ENCODE results near the gene TSHZ2. TPM values are rescaled to one million over a fixed set of nuclear protein-coding genes. Genes with fewer than 3 reads are reported as not detected.

Gene TSHZ2
- total RNA-seq, 1 donor from 2014 or later, result 1.2 TPM

DNA sequence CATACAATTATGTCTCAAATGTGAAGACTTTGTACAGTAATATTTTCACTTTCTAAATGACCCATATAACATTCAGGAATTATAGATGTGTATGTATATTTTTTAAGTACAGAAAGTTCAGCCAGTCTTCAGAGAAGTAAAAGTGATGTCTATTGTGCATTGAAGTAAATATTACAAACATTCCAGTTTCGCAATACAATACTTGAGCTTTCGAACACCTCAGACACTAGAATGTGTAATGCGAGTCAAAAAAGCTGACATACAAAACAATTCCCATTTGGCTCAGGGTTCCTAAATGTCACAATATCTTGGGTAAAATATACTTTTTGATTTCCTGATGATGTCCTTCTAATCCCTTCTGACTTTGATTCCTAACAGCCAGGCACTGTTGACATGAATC is 520.1 kb downstream of the TSHZ2 start:
- FAIRE-seq (no peak), DNase-seq (ENCODE audit: low read depth) (no peak)
- H3K27ac Mint-ChIP-seq (ENCODE audit: unreplicated experiment), result no peak overlapping the region
- Histone ChIP-seq H3K9ac (ENCODE audit: low read length) (no peak overlapping the region), H3K4me2 (ENCODE audit: low read length) (no peak overlapping the region), H3K27ac (ENCODE audit: low read depth, low read length) (no peak overlapping the region), H3K9me3 (ENCODE audit: insufficient read depth, low read depth, low read length) (no peaks in the 10 kb centered on the region), H4K20me1 (ENCODE audit: insufficient read depth, low read length) (no peaks in the 10 kb centered on the region), H3K36me3 (ENCODE audit: insufficient read depth, low read length) (no peaks in the 10 kb centered on the region), H3K79me2 (ENCODE audit: insufficient read depth, low read length) (no peaks in the 10 kb centered on the region), H3K4me3 (ENCODE audit: insufficient read depth, low read depth, low read length) (no peak overlapping the region), H3K4me1 (ENCODE audit: insufficient read depth, low read length) (peaks cover 4% of the 10 kb centered on the region), H3K27me3 (ENCODE audit: insufficient read depth, low read length) (no peaks in the 10 kb centered on the region), H2AFZ (ENCODE audit: low read depth, low read length) (no peak overlapping the region)
- H3K27me3 Mint-ChIP-seq (ENCODE audit: low read depth, unreplicated experiment), result no peaks in the 10 kb centered on the region
- H3K4me3 Mint-ChIP-seq (ENCODE audit: unreplicated experiment), result no peak overlapping the region
- H3K36me3 Mint-ChIP-seq (ENCODE audit: low read depth, unreplicated experiment), result no peaks in the 10 kb centered on the region
- TF ChIP-seq CTCF (IDR thresholded peaks at IDR 0.05; ENCODE audit: insufficient read depth, low read depth, low read length) (no peak), EZH2 (IDR thresholded peaks at IDR 0.05; ENCODE audit: insufficient read depth, low read length) (no peak)
- no peaks in the 10 kb centered on the region for H3K9me3 Mint-ChIP-seq (ENCODE audit: unreplicated experiment)
- H3K4me1 Mint-ChIP-seq (ENCODE audit: low read depth, unreplicated experiment), result peaks cover 4% of the 10 kb centered on the region

GRCh38 chr20:53493311-53493857 is 521.2 kb downstream of the TSHZ2 start:
- H3K4me1 ChIP-seq (ENCODE audit: insufficient read depth, low read length), result peaks cover 4% of the 10 kb centered on the region
- Mint-ChIP-seq H3K9me3 (ENCODE audit: unreplicated experiment) (no peaks in the 10 kb centered on the region), H3K36me3 (ENCODE audit: low read depth, unreplicated experiment) (no peaks in the 10 kb centered on the region), H3K27ac (ENCODE audit: unreplicated experiment) (no peak overlapping the region), H3K27me3 (ENCODE audit: low read depth, unreplicated experiment) (no peaks in the 10 kb centered on the region), H3K4me3 (ENCODE audit: unreplicated experiment) (no peak overlapping the region), H3K4me1 (ENCODE audit: low read depth, unreplicated experiment) (peaks cover 4% of the 10 kb centered on the region)
- DNase-seq (ENCODE audit: low read depth) (no peak), FAIRE-seq (no peak)
- H3K4me2 ChIP-seq (ENCODE audit: low read length), result no peak overlapping the region
- H3K4me3 ChIP-seq (ENCODE audit: insufficient read depth, low read depth, low read length), result no peak overlapping the region
- no peaks in the 10 kb centered on the region for H4K20me1 ChIP-seq (ENCODE audit: insufficient read depth, low read length)
- no peaks in the 10 kb centered on the region for H3K79me2 ChIP-seq (ENCODE audit: insufficient read depth, low read length)
- H3K36me3 ChIP-seq (ENCODE audit: insufficient read depth, low read length), result no peaks in the 10 kb centered on the region
- no peaks in the 10 kb centered on the region for H3K27me3 ChIP-seq (ENCODE audit: insufficient read depth, low read length)
- H3K27ac ChIP-seq (ENCODE audit: low read depth, low read length), result no peak overlapping the region
- H2AFZ ChIP-seq (ENCODE audit: low read depth, low read length), result no peak overlapping the region
- no peaks in the 10 kb centered on the region for H3K9me3 ChIP-seq (ENCODE audit: insufficient read depth, low read depth, low read length)
- TF ChIP-seq CTCF (IDR thresholded peaks at IDR 0.05; ENCODE audit: insufficient read depth, low read depth, low read length) (no peak), EZH2 (IDR thresholded peaks at IDR 0.05; ENCODE audit: insufficient read depth, low read length) (no peak)
- H3K9ac ChIP-seq (ENCODE audit: low read length), result no peak overlapping the region

- Histone ChIP-seq H3K4me1 (ENCODE audit: insufficient read depth, low read length) (peaks cover 4% of the 10 kb centered on the region), H4K20me1 (ENCODE audit: insufficient read depth, low read length) (no peaks in the 10 kb centered on the region), H3K4me2 (ENCODE audit: low read length) (no peak overlapping the region), H3K27ac (ENCODE audit: low read depth, low read length) (no peak overlapping the region), H3K4me3 (ENCODE audit: insufficient read depth, low read depth, low read length) (no peak overlapping the region), H3K9me3 (ENCODE audit: insufficient read depth, low read depth, low read length) (no peaks in the 10 kb centered on the region), H3K79me2 (ENCODE audit: insufficient read depth, low read length) (no peaks in the 10 kb centered on the region), H3K9ac (ENCODE audit: low read length) (no peak overlapping the region), H2AFZ (ENCODE audit: low read depth, low read length) (no peak overlapping the region), H3K36me3 (ENCODE audit: insufficient read depth, low read length) (no peaks in the 10 kb centered on the region), H3K27me3 (ENCODE audit: insufficient read depth, low read length) (no peaks in the 10 kb centered on the region)
- H3K4me3 Mint-ChIP-seq (ENCODE audit: unreplicated experiment), result no peak overlapping the region
- FAIRE-seq, result no peak
- TF ChIP-seq EZH2 (IDR thresholded peaks at IDR 0.05; ENCODE audit: insufficient read depth, low read length) (no peak), CTCF (IDR thresholded peaks at IDR 0.05; ENCODE audit: insufficient read depth, low read depth, low read length) (no peak)
- no peaks in the 10 kb centered on the region for H3K36me3 Mint-ChIP-seq (ENCODE audit: low read depth, unreplicated experiment)
- H3K4me1 Mint-ChIP-seq (ENCODE audit: low read depth, unreplicated experiment), result peaks cover 4% of the 10 kb centered on the region
- no peaks in the 10 kb centered on the region for H3K9me3 Mint-ChIP-seq (ENCODE audit: unreplicated experiment)
- no peaks in the 10 kb centered on the region for H3K27me3 Mint-ChIP-seq (ENCODE audit: low read depth, unreplicated experiment)
- no peak overlapping the region for H3K27ac Mint-ChIP-seq (ENCODE audit: unreplicated experiment)
- DNase-seq (ENCODE audit: low read depth), result no peak
Measured at GRCh38 chr20:53494753-53495152, 522.6 kb downstream of the TSHZ2 start.

Measured in astrocyte (in vitro differentiated cells and primary cell).